ENCODE measurements around the gene NFATC2.

NFATC2 gene

DNA sequence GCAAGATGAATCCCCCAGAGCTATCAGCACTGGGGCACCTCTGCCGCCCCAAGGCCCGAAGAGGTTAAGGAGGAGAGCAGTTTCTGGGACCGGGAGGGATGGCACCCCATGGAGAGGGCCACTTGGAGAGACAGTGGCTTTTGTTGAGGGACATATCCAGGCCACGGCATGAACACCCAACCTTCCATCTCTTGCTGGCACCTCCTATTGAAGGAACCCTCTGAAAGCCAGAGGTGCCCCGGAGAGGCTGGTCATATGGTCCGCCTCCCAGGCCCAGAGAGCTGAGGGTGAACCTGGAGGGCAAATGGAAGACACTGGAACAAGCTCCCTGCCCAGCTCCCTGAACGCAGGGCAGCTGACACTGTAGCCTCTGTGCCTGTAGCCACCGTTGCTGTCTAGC lies 167.0 kb downstream of the NFATC2 start:
- Histone ChIP-seq H3K36me3 (ENCODE audit: control insufficient read depth, insufficient read depth, low read length) (no peaks in the 10 kb centered on the region), H3K4me1 (ENCODE audit: control insufficient read depth, insufficient read depth, low read length) (peaks cover 13% of the 10 kb centered on the region; the same call in 1 of the 2 replicates), H3K4me3 (ENCODE audit: low read depth, low read length) (no peak overlapping the region), H3K27ac (ENCODE audit: low read depth, low read length) (no peak overlapping the region), H3K9me3 (ENCODE audit: control insufficient read depth, insufficient read depth, low read length) (no peaks in the 10 kb centered on the region), H3K9ac (ENCODE audit: low read depth, low read length) (no peak overlapping the region), H3K27me3 (ENCODE audit: control insufficient read depth, insufficient read depth, low read length) (no peaks in the 10 kb centered on the region)

DNA sequence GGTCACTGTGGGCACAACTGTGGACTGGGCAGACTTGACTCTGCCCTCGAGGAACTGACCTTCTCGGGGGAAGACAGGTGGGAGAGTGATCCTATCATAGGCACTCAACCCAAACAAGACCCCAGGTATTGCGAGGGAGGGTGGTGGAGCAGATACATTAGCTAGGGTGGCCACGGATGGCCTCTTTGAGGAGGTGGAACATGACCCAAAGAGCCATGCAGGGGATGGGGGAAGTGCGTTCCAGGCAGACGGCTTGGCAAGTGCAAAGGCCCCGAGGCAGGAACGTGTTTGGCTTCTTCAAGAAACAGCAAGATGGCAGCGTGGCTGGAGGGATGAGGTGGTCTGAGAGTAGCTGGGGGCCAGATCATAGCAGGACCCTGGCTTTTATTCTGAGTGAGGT lies 167.6 kb downstream of the NFATC2 start:
- Histone ChIP-seq H3K27ac (ENCODE audit: low read depth, low read length) (no peak overlapping the region), H3K36me3 (ENCODE audit: control insufficient read depth, insufficient read depth, low read length) (no peaks in the 10 kb centered on the region), H3K27me3 (ENCODE audit: control insufficient read depth, insufficient read depth, low read length) (no peaks in the 10 kb centered on the region), H3K9me3 (ENCODE audit: control insufficient read depth, insufficient read depth, low read length) (no peaks in the 10 kb centered on the region), H3K9ac (ENCODE audit: low read depth, low read length) (no peak overlapping the region), H3K4me1 (ENCODE audit: control insufficient read depth, insufficient read depth, low read length) (peaks cover 13% of the 10 kb centered on the region; the same call in 1 of the 2 replicates), H3K4me3 (ENCODE audit: low read depth, low read length) (no peak overlapping the region)

DNA sequence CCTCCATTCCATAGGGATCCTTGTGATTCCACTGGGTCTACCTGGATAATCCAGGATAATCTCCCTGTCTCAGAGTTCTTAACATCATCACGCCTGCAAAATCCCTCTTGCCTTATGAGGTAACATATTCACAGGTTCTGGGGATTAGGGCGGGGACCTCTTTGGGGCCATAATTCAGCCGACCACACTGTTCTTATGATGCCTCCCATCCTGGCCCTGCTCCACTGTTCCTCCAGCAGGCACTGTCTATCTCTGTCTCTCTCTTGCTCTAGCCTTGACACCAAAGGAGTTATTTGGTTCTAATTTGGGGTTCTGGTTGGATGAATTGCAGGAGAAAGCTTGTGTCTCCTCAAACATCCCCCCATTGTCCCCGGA lies 168.1 kb downstream of the NFATC2 start:
- H3K9ac ChIP-seq (ENCODE audit: low read depth, low read length) = no peak overlapping the region
- H3K27me3 ChIP-seq (ENCODE audit: control insufficient read depth, insufficient read depth, low read length) = no peaks in the 10 kb centered on the region
- H3K9me3 ChIP-seq (ENCODE audit: control insufficient read depth, insufficient read depth, low read length) = no peaks in the 10 kb centered on the region
- no peak overlapping the region for H3K4me3 ChIP-seq (ENCODE audit: low read depth, low read length)
- no peak overlapping the region for H3K27ac ChIP-seq (ENCODE audit: low read depth, low read length)
- peaks cover 13% of the 10 kb centered on the region; the same call in 1 of the 2 replicates for H3K4me1 ChIP-seq (ENCODE audit: control insufficient read depth, insufficient read depth, low read length)
- no peaks in the 10 kb centered on the region for H3K36me3 ChIP-seq (ENCODE audit: control insufficient read depth, insufficient read depth, low read length)

GRCh38 chr20:51373713-51374455 lies 168.6 kb downstream of the NFATC2 start:
- Histone ChIP-seq H3K9me3 (ENCODE audit: control insufficient read depth, insufficient read depth, low read length) (no peaks in the 10 kb centered on the region), H3K36me3 (ENCODE audit: control insufficient read depth, insufficient read depth, low read length) (no peaks in the 10 kb centered on the region), H3K4me1 (ENCODE audit: control insufficient read depth, insufficient read depth, low read length) (peaks cover 13% of the 10 kb centered on the region; the same call in 1 of the 2 replicates), H3K27me3 (ENCODE audit: control insufficient read depth, insufficient read depth, low read length) (no peaks in the 10 kb centered on the region), H3K4me3 (ENCODE audit: low read depth, low read length) (no peak overlapping the region), H3K9ac (ENCODE audit: low read depth, low read length) (no peak overlapping the region), H3K27ac (ENCODE audit: low read depth, low read length) (no peak overlapping the region)

GRCh38 chr20:51372966-51373365 lies 169.6 kb downstream of the NFATC2 start:
- Histone ChIP-seq H3K4me1 (ENCODE audit: control insufficient read depth, insufficient read depth, low read length) (peaks cover 13% of the 10 kb centered on the region; the same call in 1 of the 2 replicates), H3K27me3 (ENCODE audit: control insufficient read depth, insufficient read depth, low read length) (no peaks in the 10 kb centered on the region)

GRCh38 chr20:51372176-51372803 lies 170.2 kb downstream of the NFATC2 start:
- no peaks in the 10 kb centered on the region for H3K9me3 ChIP-seq (ENCODE audit: control insufficient read depth, insufficient read depth, low read length)
- H3K27ac ChIP-seq (ENCODE audit: low read depth, low read length) = no peak overlapping the region
- no peaks in the 10 kb centered on the region for H3K36me3 ChIP-seq (ENCODE audit: control insufficient read depth, insufficient read depth, low read length)
- peaks cover 13% of the 10 kb centered on the region; the same call in 1 of the 2 replicates for H3K4me1 ChIP-seq (ENCODE audit: control insufficient read depth, insufficient read depth, low read length)
- no peak overlapping the region for H3K9ac ChIP-seq (ENCODE audit: low read depth, low read length)
- no peaks in the 10 kb centered on the region for H3K27me3 ChIP-seq (ENCODE audit: control insufficient read depth, insufficient read depth, low read length)
- H3K4me3 ChIP-seq (ENCODE audit: low read depth, low read length) = no peak overlapping the region

More at GRCh38 chr20:51372966-51373365, 169.6 kb downstream of the NFATC2 start:
- Histone ChIP-seq H3K27ac (ENCODE audit: low read depth, low read length) (no peak overlapping the region), H3K36me3 (ENCODE audit: control insufficient read depth, insufficient read depth, low read length) (no peaks in the 10 kb centered on the region), H3K4me3 (ENCODE audit: low read depth, low read length) (no peak overlapping the region), H3K9me3 (ENCODE audit: control insufficient read depth, insufficient read depth, low read length) (no peaks in the 10 kb centered on the region), H3K9ac (ENCODE audit: low read depth, low read length) (no peak overlapping the region)

GRCh38 chr20:51371720-51372119 lies 170.8 kb downstream of the NFATC2 start:
- Histone ChIP-seq H3K4me3 (ENCODE audit: low read depth, low read length) (no peak overlapping the region), H3K27me3 (ENCODE audit: control insufficient read depth, insufficient read depth, low read length) (no peaks in the 10 kb centered on the region), H3K4me1 (ENCODE audit: control insufficient read depth, insufficient read depth, low read length) (peaks cover 13% of the 10 kb centered on the region; the same call in 1 of the 2 replicates), H3K36me3 (ENCODE audit: control insufficient read depth, insufficient read depth, low read length) (no peaks in the 10 kb centered on the region), H3K9ac (ENCODE audit: low read depth, low read length) (no peak overlapping the region), H3K9me3 (ENCODE audit: control insufficient read depth, insufficient read depth, low read length) (no peaks in the 10 kb centered on the region), H3K27ac (ENCODE audit: low read depth, low read length) (no peak overlapping the region)

DNA sequence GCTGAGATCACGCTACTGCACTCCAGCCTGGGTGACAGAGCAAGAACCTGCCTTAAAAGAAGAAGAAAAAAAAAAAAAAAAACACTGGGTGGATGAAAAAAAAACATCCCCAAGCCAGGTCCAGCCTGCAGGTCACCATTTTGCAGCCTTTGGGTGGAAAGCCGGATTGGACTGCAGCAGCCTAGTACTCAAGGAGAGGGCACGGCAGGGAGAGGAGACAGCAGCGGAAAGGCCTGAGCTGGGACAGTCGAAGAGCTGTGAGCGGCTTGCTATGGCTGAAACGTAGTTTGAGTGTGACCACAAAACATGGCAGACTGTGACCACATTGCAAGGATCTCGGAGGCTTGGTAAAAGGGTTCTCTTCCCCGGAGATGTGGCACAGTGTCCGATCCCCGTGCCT lies 173.0 kb downstream of the NFATC2 start:
- Histone ChIP-seq H3K4me1 (ENCODE audit: control insufficient read depth, insufficient read depth, low read length) (peaks cover 13% of the 10 kb centered on the region; the same call in 1 of the 2 replicates), H3K27me3 (ENCODE audit: control insufficient read depth, insufficient read depth, low read length) (no peaks in the 10 kb centered on the region), H3K4me3 (ENCODE audit: low read depth, low read length) (no peak overlapping the region), H3K36me3 (ENCODE audit: control insufficient read depth, insufficient read depth, low read length) (no peaks in the 10 kb centered on the region), H3K9me3 (ENCODE audit: control insufficient read depth, insufficient read depth, low read length) (no peaks in the 10 kb centered on the region), H3K27ac (ENCODE audit: low read depth, low read length) (no peak overlapping the region), H3K9ac (ENCODE audit: low read depth, low read length) (no peak overlapping the region)

GRCh38 chr20:51368461-51369211 lies 173.9 kb downstream of the NFATC2 start:
- Histone ChIP-seq H3K27ac (ENCODE audit: low read depth, low read length) (no peak overlapping the region), H3K4me3 (ENCODE audit: low read depth, low read length) (no peak overlapping the region), H3K27me3 (ENCODE audit: control insufficient read depth, insufficient read depth, low read length) (no peaks in the 10 kb centered on the region), H3K4me1 (ENCODE audit: control insufficient read depth, insufficient read depth, low read length) (peaks cover 13% of the 10 kb centered on the region; the same call in 1 of the 2 replicates), H3K9me3 (ENCODE audit: control insufficient read depth, insufficient read depth, low read length) (no peaks in the 10 kb centered on the region), H3K9ac (ENCODE audit: low read depth, low read length) (no peak overlapping the region), H3K36me3 (ENCODE audit: control insufficient read depth, insufficient read depth, low read length) (no peaks in the 10 kb centered on the region)

DNA sequence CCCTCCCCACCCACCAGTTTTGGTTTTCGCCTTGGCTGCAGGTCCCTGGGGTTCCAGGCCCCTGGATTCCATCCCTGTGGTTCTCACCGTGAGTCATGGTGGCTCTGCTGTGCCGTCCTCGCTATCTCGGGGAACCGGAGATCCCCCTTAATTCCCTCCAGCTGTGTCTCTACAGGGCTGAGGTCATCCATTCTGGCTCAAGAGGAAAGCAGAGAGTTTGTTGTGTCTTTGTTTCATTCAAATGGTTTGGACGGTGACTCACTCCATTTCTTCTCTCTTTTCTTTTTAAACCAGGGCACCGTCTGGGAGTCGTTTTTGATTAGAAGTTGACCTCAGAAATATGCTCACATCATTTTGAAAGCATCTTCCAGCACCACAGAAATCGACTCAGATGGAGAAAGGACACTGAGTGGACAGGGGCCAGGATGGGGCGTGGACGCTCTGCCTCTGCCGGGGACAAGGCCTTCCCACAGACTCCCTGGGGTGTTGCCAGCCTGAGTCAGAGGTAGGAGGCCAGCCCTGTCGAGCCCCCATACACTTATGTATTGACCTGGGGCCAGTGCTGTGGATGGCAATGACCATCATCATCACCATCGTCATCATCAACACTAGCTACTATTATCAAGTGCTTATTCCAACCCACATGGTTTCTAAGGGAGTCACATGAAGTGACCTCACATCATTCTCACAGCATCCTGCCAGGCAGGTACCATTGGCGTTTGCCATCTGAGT lies 176.2 kb downstream of the NFATC2 start:
- 0 out of 2 replicates have a peak, but pooled peaks cover 6% of the 10 kb centered on the region for H3K4me1 ChIP-seq (ENCODE audit: control insufficient read depth, insufficient read depth, low read length)
- no peaks in the 10 kb centered on the region for H3K27me3 ChIP-seq (ENCODE audit: control insufficient read depth, insufficient read depth, low read length)
- no peaks in the 10 kb centered on the region for H3K36me3 ChIP-seq (ENCODE audit: control insufficient read depth, insufficient read depth, low read length)
- H3K9ac ChIP-seq (ENCODE audit: low read depth, low read length) = no peak overlapping the region
- 0 out of 2 replicates have a peak, but pooled peaks cover 2% of the 10 kb centered on the region for H3K9me3 ChIP-seq (ENCODE audit: control insufficient read depth, insufficient read depth, low read length)
- no peak overlapping the region for H3K4me3 ChIP-seq (ENCODE audit: low read depth, low read length)
- peak overlapping the region; percentile 81 for H3K27ac ChIP-seq (ENCODE audit: low read depth, low read length)
